Tongue (tissue), 2 donors: ENCODE data around the gene NCEH1. TPM values are rescaled to one million over a fixed set of nuclear protein-coding genes. Genes with fewer than 3 reads are reported as not detected.
"Not testable (repeated sequence)": the region's sequence is repeated elsewhere in the genome, so short reads cannot be mapped to it uniquely, and the experiment has no call there.

Experiments
- DNase-seq: peaks from one replicate; pipeline ENCODE4 v3.0.0-alpha.2; 2015
- total RNA-seq: library from RNA; depleted of rRNA; stranded (reverse); fragments of >200 nt; gene quantifications from one replicate; pipeline ENCODE4 v1.2.3, GENCODE V29; 2014

The NCEH1 gene
- total RNA-seq, 1 donor from 2014 or later, result 4.7 TPM

- peak; percentile 60 for DNase-seq
These were observed 35.2 kb downstream of the NCEH1 start for GRCh38 chr3:172675441-172676193.

GRCh38 chr3:172673210-172673679, 37.6 kb downstream of the NCEH1 start:
- DNase-seq, result peak; percentile 47

GRCh38 chr3:172669021-172669420, 41.8 kb downstream of the NCEH1 start:
- no peak for DNase-seq

- peak; percentile 88 for DNase-seq
These were observed 43.8 kb downstream of the NCEH1 start for GRCh38 chr3:172666873-172667694.

- no peak for DNase-seq
These were observed 44.5 kb downstream of the NCEH1 start for GRCh38 chr3:172666181-172666872.

- not testable (repeated sequence) for DNase-seq
These were observed 45.4 kb downstream of the NCEH1 start for GRCh38 chr3:172665510-172665909.

GRCh38 chr3:172660421-172660820, 50.4 kb downstream of the NCEH1 start:
- not testable (repeated sequence) for DNase-seq

GRCh38 chr3:172659246-172660002, 51.4 kb downstream of the NCEH1 start:
- DNase-seq, result no peak

GRCh38 chr3:172658344-172659245, 52.3 kb downstream of the NCEH1 start:
- no peak for DNase-seq

GRCh38 chr3:172656602-172657001, 54.3 kb downstream of the NCEH1 start:
- DNase-seq, result no peak

- no peak for DNase-seq
These were observed 55.5 kb downstream of the NCEH1 start for GRCh38 chr3:172655388-172655787.

GRCh38 chr3:172654470-172654869, 56.4 kb downstream of the NCEH1 start:
- DNase-seq, result no peak

GRCh38 chr3:172653004-172653572, 57.8 kb downstream of the NCEH1 start:
- no peak for DNase-seq

- DNase-seq, result no peak
These were observed 58.8 kb downstream of the NCEH1 start for GRCh38 chr3:172651936-172652625.

- DNase-seq, result no peak
These were observed 60.9 kb downstream of the NCEH1 start for GRCh38 chr3:172649987-172650386.

- no peak for DNase-seq
These were observed 62.1 kb downstream of the NCEH1 start for GRCh38 chr3:172648747-172649146.

- DNase-seq, result no peak
These were observed 63.0 kb downstream of the NCEH1 start for GRCh38 chr3:172647823-172648222.

- no peak for DNase-seq
These were observed 63.8 kb downstream of the NCEH1 start for GRCh38 chr3:172647080-172647479.

- DNase-seq, result peak; percentile 44
These were observed 64.3 kb downstream of the NCEH1 start for GRCh38 chr3:172646439-172647015.
